ENCODE results near the gene STK39.

STK39 gene

GRCh38 chr2:168158586-168158985 is 88.8 kb downstream of the STK39 start:
- DNase-seq (ENCODE audit: low read depth): no peak

- no peak for DNase-seq (ENCODE audit: low read depth)
These were observed 89.5 kb downstream of the STK39 start for GRCh38 chr2:168157926-168158325.

- no peak for DNase-seq (ENCODE audit: low read depth)
These were observed 90.3 kb downstream of the STK39 start for GRCh38 chr2:168157070-168157469.

- no peak for DNase-seq (ENCODE audit: low read depth)
These were observed 90.7 kb downstream of the STK39 start for GRCh38 chr2:168156661-168157060.

- DNase-seq (ENCODE audit: low read depth): no peak
These were observed 91.7 kb downstream of the STK39 start for GRCh38 chr2:168155680-168156079.

GRCh38 chr2:168155046-168155445 is 92.3 kb downstream of the STK39 start:
- no peak for DNase-seq (ENCODE audit: low read depth)

GRCh38 chr2:168152902-168153530 is 94.4 kb downstream of the STK39 start:
- no peak for DNase-seq (ENCODE audit: low read depth)

GRCh38 chr2:168149986-168150385 is 97.4 kb downstream of the STK39 start:
- no peak for DNase-seq (ENCODE audit: low read depth)

GRCh38 chr2:168149150-168149974 is 98.0 kb downstream of the STK39 start:
- no peak for DNase-seq (ENCODE audit: low read depth)

- DNase-seq (ENCODE audit: low read depth): no peak
These were observed 99.3 kb downstream of the STK39 start for GRCh38 chr2:168147830-168148794.

GRCh38 chr2:168146892-168147810 is 100.2 kb downstream of the STK39 start:
- no peak for DNase-seq (ENCODE audit: low read depth)

- no peak for DNase-seq (ENCODE audit: low read depth)
These were observed 101.7 kb downstream of the STK39 start for GRCh38 chr2:168145426-168146310.

GRCh38 chr2:168145011-168145410 is 102.4 kb downstream of the STK39 start:
- no peak for DNase-seq (ENCODE audit: low read depth)

- no peak for DNase-seq (ENCODE audit: low read depth)
These were observed 103.6 kb downstream of the STK39 start for GRCh38 chr2:168143813-168144212.

GRCh38 chr2:168140892-168141291 is 106.5 kb downstream of the STK39 start:
- DNase-seq (ENCODE audit: low read depth): no peak

- DNase-seq (ENCODE audit: low read depth): no peak
These were observed 107.5 kb downstream of the STK39 start for GRCh38 chr2:168139852-168140251.

- no peak for DNase-seq (ENCODE audit: low read depth)
These were observed 108.5 kb downstream of the STK39 start for GRCh38 chr2:168138901-168139300.

GRCh38 chr2:168138374-168138773 is 109.0 kb downstream of the STK39 start:
- DNase-seq (ENCODE audit: low read depth): no peak

- DNase-seq (ENCODE audit: low read depth): no peak
These were observed 109.8 kb downstream of the STK39 start for GRCh38 chr2:168137510-168138180.

Data from activated T-cell treated with anti-CD3 and anti-CD28 coated beads for 24 hours (primary cell).